RPMI7951 (cell line): ENCODE measurements around the gene FADS6. TPM values are rescaled to one million over a fixed set of nuclear protein-coding genes. Genes with fewer than 3 reads are reported as not detected.

Source experiments
- DNase-seq: peaks from one replicate; pipeline ENCODE4 v3.0.0-alpha.2; 2012; ENCODE audit warnings: low read depth
- total RNA-seq: library from RNA; depleted of rRNA; stranded (reverse); fragments of >200 nt; shearing (Covaris generic); gene quantifications from 2 replicates; pipeline ENCODE4 v1.2.3, GENCODE V29; 2014

FADS6 gene
- total RNA-seq, 1 experiment from 2014 or later = not detected

GRCh38 chr17:74866198-74866835, 27.1 kb downstream of the FADS6 start:
- DNase-seq = no peak

GRCh38 chr17:74865504-74866197, 27.8 kb downstream of the FADS6 start:
- DNase-seq = no peak

GRCh38 chr17:74864866-74865395, 28.5 kb downstream of the FADS6 start:
- peak; percentile 46 for DNase-seq

- DNase-seq = no peak
Measured at GRCh38 chr17:74864297-74864865, 29.1 kb downstream of the FADS6 start.

GRCh38 chr17:74863420-74864296, 29.8 kb downstream of the FADS6 start:
- DNase-seq = no peak

GRCh38 chr17:74862919-74863318, 30.5 kb downstream of the FADS6 start:
- DNase-seq = no peak

GRCh38 chr17:74862108-74862901, 31.1 kb downstream of the FADS6 start:
- peak; percentile 25 for DNase-seq

- DNase-seq = no peak
Measured at GRCh38 chr17:74861662-74862107, 31.7 kb downstream of the FADS6 start.

- DNase-seq = no peak
Measured at GRCh38 chr17:74860872-74861661, 32.4 kb downstream of the FADS6 start.

- DNase-seq = no peak
Measured at GRCh38 chr17:74860229-74860871, 33.1 kb downstream of the FADS6 start.

- no peak for DNase-seq
Measured at GRCh38 chr17:74859459-74860228, 33.8 kb downstream of the FADS6 start, which contains the start of gene GRIN2C. Gene GRIN2C, minus strand, starts transcription at chr17:74859885. Its CDS starts 4,793 bp downstream, at chr17:74855092.

GRCh38 chr17:74858672-74859458, 34.6 kb downstream of the FADS6 start:
- DNase-seq = no peak

GRCh38 chr17:74857191-74857590, 36.2 kb downstream of the FADS6 start:
- no peak for DNase-seq

- no peak for DNase-seq
Measured at GRCh38 chr17:74856112-74856511, 37.3 kb downstream of the FADS6 start.

- no peak for DNase-seq
Measured at GRCh38 chr17:74855323-74855722, 38.1 kb downstream of the FADS6 start.

GRCh38 chr17:74854792-74855191, 38.6 kb downstream of the FADS6 start:
- no peak for DNase-seq

GRCh38 chr17:74853669-74854068, 39.8 kb downstream of the FADS6 start:
- no peak for DNase-seq

- DNase-seq = no peak
Measured at GRCh38 chr17:74853048-74853397, 40.4 kb downstream of the FADS6 start.
